ENCODE data around the gene COA7.

The COA7 gene

GRCh38 chr1:52697795-52698674 is at the start of gene COA7 (continued):
- TF ChIP-seq ZNF114 (tag by site-specific recombination; IDR thresholded peaks at IDR 0.05) (no peak), ZSCAN4 (tag by site-specific recombination; IDR thresholded peaks at IDR 0.05) (no peak; the same call in none of the 2 replicates), ZNF184 (tag by site-specific recombination; IDR thresholded peaks at IDR 0.05) (no peak), SP2 (tag by site-specific recombination; IDR thresholded peaks at IDR 0.05) (peak; percentile 71), ZNF621 (tag by site-specific recombination; IDR thresholded peaks at IDR 0.05) (no peak), ZFP69B (tag by site-specific recombination; IDR thresholded peaks at IDR 0.05) (peak; percentile 56; the same call in 1 of the 2 replicates), ZNF221 (tag by site-specific recombination; IDR thresholded peaks at IDR 0.05; ENCODE audit: borderline replicate concordance) (no peak), ZNF324 (tag by site-specific recombination; IDR thresholded peaks at IDR 0.05) (0 out of 2 replicates have a peak, but pooled peaks have one; percentile 33), ZNF394 (tag by site-specific recombination; IDR thresholded peaks at IDR 0.05; ENCODE audit: borderline replicate concordance) (no peak; the same call in 1 of the 2 replicates), ZNF521 (tag by site-specific recombination; IDR thresholded peaks at IDR 0.05) (no peak), ZNF692 (tag by site-specific recombination; IDR thresholded peaks at IDR 0.05) (peak; percentile 75), INSM2 (tag by site-specific recombination; IDR thresholded peaks at IDR 0.05) (0 out of 2 replicates have a peak, but pooled peaks have one; percentile 40), ZNF626 (tag by site-specific recombination; IDR thresholded peaks at IDR 0.05) (no peak), SCRT1 (tag by site-specific recombination; IDR thresholded peaks at IDR 0.05; ENCODE audit: borderline replicate concordance) (no peak), ELK4 (IDR thresholded peaks at IDR 0.05; ENCODE audit: borderline replicate concordance, low read depth, low read length) (no peak), ZNF645 (tag by site-specific recombination; IDR thresholded peaks at IDR 0.05) (no peak), ZNF280D (tag by site-specific recombination; IDR thresholded peaks at IDR 0.05) (no peak), ZNF202 (tag by site-specific recombination; IDR thresholded peaks at IDR 0.05; ENCODE audit: borderline replicate concordance) (no peak), ZBTB26 (tag by site-specific recombination; optimal IDR thresholded peaks at IDR 0.05) (peak; percentile 79), ZSCAN18 (tag by site-specific recombination; IDR thresholded peaks at IDR 0.05) (no peak), ZNF121 (tag by site-specific recombination; IDR thresholded peaks at IDR 0.05) (no peak), ZNF112 (tag by site-specific recombination; IDR thresholded peaks at IDR 0.05) (no peak), ZNF560 (tag by site-specific recombination; IDR thresholded peaks at IDR 0.05; ENCODE audit: borderline replicate concordance) (no peak), WT1 (tag by site-specific recombination; IDR thresholded peaks at IDR 0.05) (0 out of 2 replicates have a peak, but pooled peaks have one; percentile 16), ZNF138 (tag by site-specific recombination; IDR thresholded peaks at IDR 0.05; ENCODE audit: borderline replicate concordance) (no peak)
